ENCODE data around the gene SHROOM3. TPM values are rescaled to one million over a fixed set of nuclear protein-coding genes. Genes with fewer than 3 reads are reported as not detected.

Gene SHROOM3
- total RNA-seq, 2 donors from 2014 or later: not detected

- H3K36me3 Mint-ChIP-seq (ENCODE audit: low read depth): no peaks in the 10 kb centered on the region
- peaks cover 5% of the 10 kb centered on the region for H3K27me3 Mint-ChIP-seq
- no peak for ATAC-seq (replicated peaks)
- H3K4me3 Mint-ChIP-seq: no peak overlapping the region
- peaks cover 3% of the 10 kb centered on the region for H3K4me1 Mint-ChIP-seq
- H3K27ac Mint-ChIP-seq: no peak overlapping the region
- H3K9me3 Mint-ChIP-seq: no peaks in the 10 kb centered on the region
Measured at GRCh38 chr4:76831711-76832373, 396.8 kb downstream of the SHROOM3 start.

Other genes starting within 250 kb of the SHROOM3 start
- 10 to 100 TPM in 1 of 2 donors, 1 to 10 TPM in 1; 3.0 to 15.9 TPM for gene SCARB2, start 221.4 kb upstream of the SHROOM3 start, total RNA-seq
- not detected for gene FAM47E, start 183.5 kb upstream of the SHROOM3 start, total RNA-seq
- gene STBD1, start 128.5 kb upstream of the SHROOM3 start, total RNA-seq: 1 to 10 TPM; 1.0 to 1.8 TPM
- not detected for gene CCDC158, start 14.1 kb upstream of the SHROOM3 start, total RNA-seq